CD14-positive monocyte (primary cell): Measurements from ENCODE around the gene SLC35G2. TPM values are rescaled to one million over a fixed set of nuclear protein-coding genes. Genes with fewer than 3 reads are reported as not detected.

Experiments used
- DNase-seq, 3 donors: peaks; one replicate each; pipeline ENCODE4 v3.0.0-alpha.2; 2011 to 2022
- H2AFZ ChIP-seq: 2 replicates; pipeline ENCODE4 v1.6.0; 2012; ENCODE audit warnings: mild to moderate bottlenecking, low read depth, low read length, inconsistent platforms; ENCODE audit not compliant: insufficient read depth, poor library complexity, severe bottlenecking
- H3K27ac ChIP-seq, 2 donors: 1 replicate in 1 of 2; 2 replicates in 1 of 2; pipeline ENCODE4 v1.5.1; 2012 to 2013; ENCODE audit warnings: low read length in 2 of 2, control low read depth in 1 of 2, inconsistent platforms in 1 of 2, low read depth in 1 of 2, mild to moderate bottlenecking in 1 of 2
- H3K27me3 ChIP-seq, 2 donors: one replicate each; pipeline versions ENCODE4 v1.6.0 to v1.6.1; 2011 to 2013; ENCODE audit warnings: low read length in 2 of 2; ENCODE audit not compliant: control insufficient read depth in 2 of 2, insufficient read depth in 2 of 2
- H3K36me3 ChIP-seq, 2 donors: replicated peaks in 1 of 2; 1 replicate in 1 of 2; 2 replicates in 1 of 2; pipeline versions ENCODE4 v1.5.1 to v1.6.1; 2012 to 2013; ENCODE audit warnings: low read length in 2 of 2, control low read depth in 1 of 2, inconsistent platforms in 1 of 2, mild to moderate bottlenecking in 1 of 2; ENCODE audit not compliant: insufficient read depth in 2 of 2, control insufficient read depth in 1 of 2
- H3K4me1 ChIP-seq, 2 donors: 1 replicate in 1 of 2; 2 replicates in 1 of 2; pipeline versions ENCODE4 v1.5.1 to v1.6.1; 2012 to 2013; ENCODE audit warnings: low read length in 2 of 2, control low read depth in 1 of 2, inconsistent platforms in 1 of 2, mild to moderate bottlenecking in 1 of 2, moderate library complexity in 1 of 2; ENCODE audit not compliant: insufficient read depth in 2 of 2, control insufficient read depth in 1 of 2
- H3K4me2 ChIP-seq: replicated peaks from 2 replicates; pipeline ENCODE3; 2012; ENCODE audit warnings: low read length, moderate library complexity, mild to moderate bottlenecking; ENCODE audit not compliant: poor library complexity, severe bottlenecking; ENCODE audit errors: extremely low read depth
- H3K4me3 ChIP-seq, 3 experiments: fragments of 200-600 bp in 1 of 3; sonication (generic) in 1 of 3; replicated peaks in 1 of 3; 1 replicate in 2 of 3; 2 replicates in 1 of 3; pipeline ENCODE4 v1.5.1; 2011 to 2013; ENCODE audit warnings: low read length in 3 of 3, mild to moderate bottlenecking in 3 of 3, control low read depth in 2 of 3, low read depth in 2 of 3, inconsistent platforms in 1 of 3, moderate library complexity in 1 of 3
- H3K79me2 ChIP-seq: 2 replicates; pipeline ENCODE4 v1.6.0; 2012; ENCODE audit warnings: mild to moderate bottlenecking, control low read depth, inconsistent platforms, low read length, moderate library complexity; ENCODE audit not compliant: insufficient read depth
- H3K9ac ChIP-seq: 2 replicates; pipeline ENCODE4 v1.6.0; 2017; ENCODE audit warnings: low read length, mild to moderate bottlenecking; ENCODE audit not compliant: insufficient read depth, poor library complexity, severe bottlenecking
- H3K9me3 ChIP-seq, 2 donors: replicated peaks in 1 of 2; 1 replicate in 1 of 2; 2 replicates in 1 of 2; pipeline versions ENCODE4 v1.5.1 to v1.6.1; 2012 to 2013; ENCODE audit warnings: low read length in 2 of 2, control low read depth in 1 of 2; ENCODE audit not compliant: control insufficient read depth in 1 of 2, insufficient read depth in 1 of 2
- H4K20me1 ChIP-seq: 2 replicates; pipeline ENCODE4 v1.6.0; 2012; ENCODE audit warnings: mild to moderate bottlenecking, low read length, control low read depth, moderate library complexity; ENCODE audit not compliant: insufficient read depth
- H3K27ac Mint-ChIP-seq, 7 donors: one replicate each; pipeline ENCODE4 v1.8.0; 2020; ENCODE audit warnings: mild to moderate bottlenecking in 7 of 7, mixed read lengths in 7 of 7, moderate library complexity in 6 of 7, inconsistent platforms in 2 of 7
- H3K27me3 Mint-ChIP-seq, 3 donors: one replicate each; pipeline ENCODE4 v1.8.0; 2021 to 2022; ENCODE audit warnings: low read depth in 3 of 3, mild to moderate bottlenecking in 3 of 3, mixed read lengths in 3 of 3, moderate library complexity in 3 of 3, inconsistent platforms in 1 of 3
- H3K36me3 Mint-ChIP-seq, 2 donors: one replicate each; pipeline ENCODE4 v1.8.0; 2020; ENCODE audit warnings: mixed read lengths in 2 of 2, inconsistent platforms in 1 of 2, mild to moderate bottlenecking in 1 of 2
- H3K4me1 Mint-ChIP-seq: one replicate; pipeline ENCODE4 v1.8.0; 2020; ENCODE audit warnings: mild to moderate bottlenecking, mixed read lengths
- H3K4me3 Mint-ChIP-seq, 2 donors: one replicate each; pipeline ENCODE4 v1.8.0; 2020; ENCODE audit warnings: mild to moderate bottlenecking in 2 of 2, mixed read lengths in 2 of 2, moderate library complexity in 1 of 2
- H3K9me3 Mint-ChIP-seq, 7 donors: one replicate each; pipeline ENCODE4 v1.8.0; 2020 to 2022; ENCODE audit warnings: mixed read lengths in 7 of 7, mild to moderate bottlenecking in 6 of 7, moderate library complexity in 6 of 7, inconsistent platforms in 2 of 7
- CTCF ChIP-seq: fragments of 200-600 bp; IDR thresholded peaks from one replicate; pipeline ENCODE4 v1.8.0; 2022; ENCODE audit warnings: antibody characterized with exemption, mild to moderate bottlenecking
- WGBS: methylation state at CpG from one replicate; pipeline ENCODE4 v1.1.5; 2013; ENCODE audit warnings: missing lambda C conversion rate; ENCODE audit not compliant: insufficient coverage; 5-methylcytosine and 5-hydroxymethylcytosine counted together
- intact Hi-C, 2 donors: fragments of 100-400 bp; cut with micrococcal nuclease; formaldehyde crosslinking; loops; one replicate each; pipeline versions ENCODE4 v1.15.0 to v1.15.1; 2023
- polyA plus RNA-seq, 3 donors: library from polyadenylated mRNA; depleted of rRNA in 1 of 3; unstranded in 2 of 3; stranded (reverse) in 1 of 3; fragments of 300-500 nt in 2 of 3; fragments of >200 nt in 1 of 3; fragmentation: Illumina TruSeq in 2 of 3; gene quantifications; 1 replicate in 2 of 3; 2 replicates in 1 of 3; pipeline ENCODE4 v1.2.3, GENCODE V29; 2012 to 2021

Gene SLC35G2
- polyA plus RNA-seq, 3 donors = not detected

- no peak for DNase-seq
- Histone ChIP-seq H3K4me3 (no peak overlapping the region), H3K4me1 (peaks cover 16 to 18% of the 10 kb centered on the region in 2 donors), H3K79me2 (no peaks in the 10 kb centered on the region), H3K27me3 (no peaks in the 10 kb centered on the region), H4K20me1 (no peaks in the 10 kb centered on the region), H3K9ac (no peak overlapping the region), H3K36me3 (no peaks in the 10 kb centered on the region), H3K4me2 (no peak overlapping the region), H2AFZ (no peak overlapping the region), H3K9me3 (no peaks in the 10 kb centered on the region), H3K27ac (no peak overlapping the region)
- Mint-ChIP-seq H3K4me1 (peaks cover 19% of the 10 kb centered on the region), H3K4me3 (no peak overlapping the region), H3K9me3 (no peaks in the 10 kb centered on the region), H3K36me3 (no peaks in the 10 kb centered on the region), H3K27ac (no peak overlapping the region), H3K27me3 (peaks cover 0 to 4% (median 0%) of the 10 kb centered on the region in 3 donors)
- WGBS = 100% methylated on average over 1 of the region's 1 CpG
- no peak for TF ChIP-seq CTCF
- intact Hi-C loops = no loop called here
Observed at GRCh38 chr3:136788154-136788553, 30.8 kb upstream of the SLC35G2 start.

GRCh38 chr3:136789976-136790375 lies 28.9 kb upstream of the SLC35G2 start:
- Mint-ChIP-seq H3K36me3 (no peaks in the 10 kb centered on the region), H3K27ac (peak overlapping the region in 1 of 7 donors; percentile 55), H3K4me1 (peaks cover 24% of the 10 kb centered on the region), H3K27me3 (peaks cover 0 to 4% (median under 1%) of the 10 kb centered on the region in 3 donors), H3K4me3 (no peak overlapping the region), H3K9me3 (peaks cover 0 to under 1% (median 0%) of the 10 kb centered on the region in 7 donors)
- no peak for TF ChIP-seq CTCF
- Histone ChIP-seq H3K9ac (no peak overlapping the region), H3K9me3 (no peaks in the 10 kb centered on the region), H3K79me2 (no peaks in the 10 kb centered on the region), H3K36me3 (no peaks in the 10 kb centered on the region), H3K27ac (no peak overlapping the region), H3K4me1 (peaks cover 16 to 18% of the 10 kb centered on the region in 2 donors), H4K20me1 (no peaks in the 10 kb centered on the region), H3K27me3 (no peaks in the 10 kb centered on the region), H2AFZ (no peak overlapping the region), H3K4me3 (no peak overlapping the region), H3K4me2 (no peak overlapping the region)
- WGBS = 100% methylated on average over 1 of the region's 1 CpG
- DNase-seq = no peak
- intact Hi-C loops = no loop called here
